Heart left ventricle (tissue), 13 donors: ENCODE measurements around the gene C21orf91.

Experiments
- CTCF ChIP-seq, 12 donors: fragments of 200-600 bp; sonication (generic) in 4 of 12; IDR thresholded peaks; one replicate each; pipeline versions ENCODE4 v1.5.0 to v1.8.0; 2018 to 2022; ENCODE audit warnings: antibody characterized with exemption in 12 of 12, mild to moderate bottlenecking in 5 of 12
- POLR2A ChIP-seq, 2 donors: fragments of 450-650 bp; IDR thresholded peaks; one replicate each; pipeline ENCODE4 v1.6.1; 2017; ENCODE audit warnings: antibody characterized with exemption in 2 of 2, mild to moderate bottlenecking in 2 of 2, moderate library complexity in 2 of 2
- donor health status: ischemic (EF 13 %, LVEDD 7.1; RV severe dilation, severe dysfunction).
- donor health status: DM: no; HTN: yes; CAD: no.
- donor health status: DM: no; HTN: no; CAD: no.
- donor health status: ischemic (EF 25% LVEDD 6.9; RV normal size, moderate dysfunction).
- donor health status: ischemic (EF 25% LVEDD 5.7; RV mildly dilated, moderate dysfunction).
- donor health status: ischemic (EF 35%, LVEDD 5.7; RV mildly dilated, moderate dysfunction).
- donor health status: nonischemic (EF 11% LVEDD 7.7; RV severe dilation, severe dysfunction).
- donor health status: DM: yes; HTN: yes; CAD: no.
- donor health status: PGD.
- donor health status: ischemic (EF 29% LVEDD 5.4; RV normal size, mild dysfunction).
- donor health status: nonischemic (EF 23%, LVEDD 6.1; RV moderate dilation, normal function).

GRCh38 chr21:17757671-17758070, 61.5 kb downstream of the C21orf91 start:
- TF ChIP-seq CTCF (IDR thresholded peaks at IDR 0.05) = no peak
- no peak for TF ChIP-seq POLR2A (IDR thresholded peaks at IDR 0.05)
